Measurements from ENCODE around the gene GAS7.
"Not testable (repeated sequence)": the region's sequence is repeated elsewhere in the genome, so short reads cannot be mapped to it uniquely, and the experiment has no call there.

Gene GAS7

GRCh38 chr17:10025224-10025623, 173.2 kb downstream of the GAS7 start:
- intact Hi-C loops (cut with DNase I): no loop called here
- peak in 18 of 42 donors; percentile 39 to 73 (median 56) for DNase-seq

- peak in 7 of 42 donors; percentile 24 to 83 (median 54) for DNase-seq
- intact Hi-C loops (cut with DNase I): no loop called here
These were observed 176.0 kb downstream of the GAS7 start for GRCh38 chr17:10022416-10022815.

GRCh38 chr17:10021272-10021984, 177.0 kb downstream of the GAS7 start:
- peak in 5 of 42 donors; percentile 36 to 63 (median 50) for DNase-seq
- intact Hi-C loops (cut with DNase I): no loop called here

DNA sequence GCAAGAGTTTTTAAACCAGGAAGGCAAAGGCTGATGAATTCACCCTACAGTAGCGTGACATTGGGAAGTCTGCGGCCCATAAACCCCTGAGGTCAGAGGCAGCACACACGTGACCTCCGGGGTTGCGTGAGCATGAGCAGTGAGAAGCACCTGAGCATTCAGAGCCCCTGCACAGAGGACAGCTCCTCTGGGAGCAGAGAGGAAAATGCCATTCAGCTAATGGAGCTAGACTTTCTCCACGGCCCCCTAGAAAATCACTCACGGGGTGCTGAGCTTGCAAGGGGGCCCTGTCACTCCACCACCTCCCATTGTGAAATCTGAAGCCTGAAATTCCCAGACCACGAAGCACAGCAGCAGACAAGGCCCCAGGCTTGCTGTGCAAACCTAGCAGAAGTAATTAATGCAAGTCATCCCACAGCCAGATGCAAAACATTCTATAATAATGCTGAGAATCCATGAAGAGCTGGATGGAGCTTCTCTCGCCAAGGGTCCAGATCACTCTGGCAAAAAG, 178.4 kb downstream of the GAS7 start:
- DNase-seq: no peak

DNA sequence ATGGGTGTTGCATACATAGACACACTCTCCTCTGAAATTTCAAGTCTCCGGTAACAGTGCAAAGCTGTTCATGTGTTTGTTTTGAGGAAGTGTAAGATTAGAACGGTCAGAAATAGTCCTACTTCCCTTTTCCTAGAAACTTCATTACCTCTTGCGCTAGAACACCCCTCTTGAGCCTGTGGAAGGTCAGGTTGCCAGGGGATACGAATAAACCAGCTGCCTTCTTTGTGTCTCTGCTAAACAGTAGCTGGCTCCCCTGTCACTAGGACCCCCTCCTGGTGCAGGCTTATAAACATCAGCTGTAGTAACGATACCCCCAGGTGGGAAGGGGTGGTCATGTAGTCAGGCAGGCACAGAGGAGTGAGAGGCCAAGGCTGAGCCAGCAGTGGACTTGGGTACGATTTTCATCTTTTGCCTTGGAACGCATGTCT, 179.9 kb downstream of the GAS7 start:
- intact Hi-C loops (cut with DNase I): no loop called here
- DNase-seq: no peak

More for the DNA sequence above, 178.4 kb downstream of the GAS7 start:
- intact Hi-C loops (cut with DNase I): no loop called here

GRCh38 chr17:10016958-10017570, 181.3 kb downstream of the GAS7 start:
- DNase-seq: peak in 1 of 42 donors; percentile 13
- intact Hi-C loops (cut with DNase I): not testable (repeated sequence)

DNA sequence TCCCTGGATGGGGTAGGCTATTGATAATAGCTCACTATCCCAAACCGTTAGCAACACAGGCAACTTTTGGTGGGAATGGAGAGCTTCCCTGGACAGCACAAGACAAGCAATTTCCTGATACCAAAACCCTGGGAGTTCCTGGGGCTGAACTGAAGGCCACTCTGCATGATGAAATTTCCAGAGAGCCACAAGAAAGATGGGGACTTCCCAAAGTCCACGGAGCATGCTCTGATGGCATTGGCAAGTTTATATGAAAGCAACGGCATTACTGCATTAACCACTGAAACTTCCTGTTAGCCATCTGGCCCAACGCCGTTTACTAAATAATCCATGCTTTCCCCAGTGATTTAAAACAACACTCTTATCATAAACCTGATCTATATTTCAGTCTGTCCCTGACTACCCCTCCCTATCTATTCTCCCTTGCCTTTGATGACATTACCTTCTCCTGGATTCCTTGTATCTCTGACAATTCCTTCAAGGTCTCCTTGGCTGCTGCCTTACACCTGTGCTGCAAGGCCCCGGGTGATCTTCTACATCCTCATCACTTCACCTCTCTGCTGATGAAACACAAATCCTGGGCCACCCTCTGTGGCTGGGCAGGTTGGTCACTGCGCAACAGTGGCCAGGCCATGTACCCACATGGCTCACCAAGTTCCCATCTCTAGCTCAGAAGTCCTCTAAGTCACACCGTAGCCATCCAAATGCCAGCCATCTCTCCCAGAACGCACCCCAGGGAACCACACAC, 184.9 kb downstream of the GAS7 start:
- peak in 1 of 42 donors; percentile 14 for DNase-seq
- intact Hi-C loops (cut with DNase I): no loop called here

DNA sequence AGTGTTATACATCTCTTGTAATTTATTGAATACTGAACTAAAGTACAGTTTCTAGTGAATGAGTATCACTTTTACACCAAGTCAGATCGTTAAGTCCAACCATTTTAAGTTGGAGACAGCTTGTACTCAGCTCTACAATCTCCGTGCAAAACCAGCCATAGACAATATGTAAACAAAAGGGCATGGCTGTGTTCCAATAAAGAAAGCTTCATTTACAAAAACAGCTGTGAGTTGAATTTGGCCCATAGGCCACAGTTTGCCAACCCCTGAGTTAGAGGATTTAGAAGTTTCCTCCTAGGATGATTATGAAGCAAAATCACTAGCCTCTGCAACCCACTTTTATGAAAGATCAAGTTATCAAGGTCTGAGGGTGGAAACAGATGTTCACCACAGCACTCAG, 187.7 kb downstream of the GAS7 start:
- DNase-seq: no peak
- intact Hi-C loops (cut with DNase I): no loop called here

DNA sequence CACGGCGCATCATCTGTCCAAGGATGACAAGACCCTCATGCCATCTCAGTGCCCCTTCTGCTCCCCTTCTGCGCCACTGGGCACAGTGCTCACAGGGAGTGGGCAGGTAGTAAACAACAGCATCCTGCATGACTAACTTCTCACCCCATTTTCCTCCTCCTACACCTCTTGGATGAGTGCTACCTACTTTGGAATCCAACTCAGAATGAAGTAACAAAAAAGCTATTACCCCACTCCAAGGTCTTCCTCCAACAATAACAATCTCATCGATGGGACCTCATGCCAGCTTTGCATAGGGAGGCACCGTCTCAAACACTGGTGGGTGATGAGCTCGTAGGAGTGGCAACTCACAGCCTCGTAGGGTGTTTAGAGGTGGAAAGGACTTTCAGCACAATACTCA, 194.7 kb downstream of the GAS7 start:
- peak in 3 of 42 donors; percentile 9 to 33 (median 15) for DNase-seq
- intact Hi-C loops (cut with DNase I): no loop called here

- intact Hi-C loops (cut with DNase I); DNase-seq: not testable (repeated sequence)
These were observed 195.6 kb downstream of the GAS7 start for GRCh38 chr17:10002567-10003360.

DNA sequence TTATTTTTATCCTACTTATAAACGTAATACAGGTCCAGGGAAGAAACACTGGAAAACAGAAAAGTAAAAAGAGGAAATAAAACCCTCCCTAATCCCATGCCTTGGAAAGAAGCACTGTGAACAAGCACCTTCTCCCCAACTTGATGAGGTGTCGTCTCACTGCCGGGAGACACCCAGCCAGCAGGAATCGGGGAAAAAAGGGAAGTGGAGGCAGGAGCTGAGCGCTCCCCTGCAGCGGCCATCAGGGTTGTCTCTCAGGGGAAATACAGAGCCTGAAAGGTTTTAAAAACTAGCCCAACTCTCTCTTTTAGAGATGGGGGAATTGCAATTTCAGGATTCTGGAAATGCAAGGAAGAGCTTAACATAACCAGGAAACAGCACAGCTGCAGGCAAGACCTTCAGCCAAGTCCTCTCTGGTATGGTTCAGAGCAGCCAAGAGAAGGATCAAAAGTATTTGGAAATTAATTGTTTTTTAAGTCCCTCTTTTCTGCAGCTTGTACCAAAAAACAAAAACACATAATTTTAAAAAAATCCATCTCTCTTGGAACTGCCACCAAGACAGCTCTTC, 197.0 kb downstream of the GAS7 start:
- peak in 1 of 42 donors; percentile 24 for DNase-seq
- intact Hi-C loops (cut with DNase I): no loop called here

GRCh38 chr17:9999919-10000695, 198.3 kb downstream of the GAS7 start:
- intact Hi-C loops (cut with DNase I): no loop called here
- peak in 1 of 42 donors; percentile 14 for DNase-seq

- intact Hi-C loops (cut with DNase I): no loop called here
- peak in 1 of 42 donors; percentile 16 for DNase-seq
These were observed 200.3 kb downstream of the GAS7 start for GRCh38 chr17:9998060-9998459.

DNA sequence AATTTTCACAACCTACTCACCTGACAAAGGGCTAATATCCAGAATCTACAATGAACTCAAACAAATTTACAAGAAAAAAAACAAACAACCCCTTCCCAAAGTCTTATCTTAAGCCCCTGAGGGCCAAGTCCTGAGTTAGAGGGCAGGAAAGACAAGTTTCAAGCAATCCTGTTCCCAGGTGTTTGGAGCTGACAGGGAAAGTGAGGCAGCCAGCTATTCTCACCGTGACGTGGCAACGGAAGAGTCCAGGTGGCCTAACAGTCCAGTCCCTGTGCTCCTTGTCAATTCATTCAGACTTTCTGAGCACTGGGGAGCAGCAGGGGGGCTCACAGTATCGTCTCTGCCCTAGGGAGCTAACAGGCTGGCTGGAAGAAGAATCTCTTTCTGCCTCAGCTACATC, 203.6 kb downstream of the GAS7 start:
- intact Hi-C loops (cut with DNase I): no loop called here
- DNase-seq: peak in 1 of 42 donors; percentile 3

DNA sequence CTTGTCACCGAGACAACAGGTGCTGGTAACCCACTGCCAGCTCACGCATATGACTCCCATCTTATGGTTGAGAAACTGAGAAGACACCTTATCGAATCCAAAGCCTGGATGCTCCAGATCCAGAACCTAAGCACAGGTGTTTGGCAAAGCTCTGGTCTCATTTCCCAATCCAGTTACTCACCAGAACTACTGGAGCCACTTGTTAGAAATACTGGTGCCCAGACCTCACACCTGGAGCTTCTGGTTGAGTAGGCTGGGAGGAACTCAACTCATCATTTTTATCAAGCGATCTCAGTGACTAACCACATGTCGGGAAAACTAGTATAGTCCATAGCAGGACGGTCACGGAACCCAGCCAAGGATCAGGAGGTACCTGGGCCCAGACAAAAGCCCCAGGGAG, 206.6 kb downstream of the GAS7 start:
- intact Hi-C loops (cut with DNase I): no loop called here
- DNase-seq: peak in 1 of 42 donors; percentile 3

GRCh38 chr17:9991351-9991750, 207.1 kb downstream of the GAS7 start:
- DNase-seq: peak in 2 of 42 donors; percentile 4 to 9
- intact Hi-C loops (cut with DNase I): no loop called here

GRCh38 chr17:9987779-9988585, 210.4 kb downstream of the GAS7 start:
- intact Hi-C loops (cut with DNase I): no loop called here
- DNase-seq: peak in 27 of 42 donors; percentile 23 to 77 (median 48)

Data from head of caudate nucleus (tissue), 42 donors.